Measurements from ENCODE around the gene EARS2. TPM values are rescaled to one million over a fixed set of nuclear protein-coding genes. Genes with fewer than 3 reads are reported as not detected.

EARS2 gene
- total and polyA plus RNA-seq, 9 of the 15 experiments (the other 6 are each of a cell fraction or from before 2014, with no cell fraction given), result 17.6 to 58.6 (median 36.3) TPM

DNA sequence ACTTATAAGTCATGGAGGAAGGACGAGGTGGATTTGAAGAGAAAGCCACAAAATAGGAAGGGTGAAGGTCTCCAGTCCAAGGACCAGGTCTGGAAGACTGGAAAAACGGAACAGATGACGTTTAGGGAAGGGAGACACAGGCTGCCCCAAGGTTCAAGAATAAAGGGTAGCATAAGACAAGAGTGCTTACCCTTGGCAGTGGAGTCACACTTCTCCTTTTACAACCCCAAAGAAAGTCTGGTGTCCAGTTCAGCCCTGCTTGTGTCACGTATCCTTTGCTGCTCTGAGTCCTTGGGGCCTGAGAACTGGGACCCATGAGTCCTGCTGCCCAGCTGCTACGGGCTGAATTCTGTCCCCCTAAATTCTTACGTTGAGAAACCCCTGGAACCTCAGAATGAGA is 33.8 kb downstream of the EARS2 start:
- BruUV-seq (replicated peaks), result no TSS peak
- H3K79me2 ChIP-seq (ENCODE audit: control insufficient read depth, insufficient read depth, low read length), result no peaks in the 10 kb centered on the region
- H3K9ac ChIP-seq (ENCODE audit: insufficient read depth in 1 of 2, low read depth in 2 of 2, low read length in 2 of 2), result no peak overlapping the region
- no peak for FAIRE-seq
- peaks cover 5 to 6% of the 10 kb centered on the region in 2 experiments; a peak in 3 of 5 replicates for H3K4me1 ChIP-seq (replicated peaks in 1 of 2; ENCODE audit: control insufficient read depth in 2 of 2, insufficient read depth in 2 of 2, low read length in 2 of 2)
- CTCF ChIA-PET (ENCODE audit: low intra/inter-chr PET ratio), result no interaction called here
- no peak for DNase-seq (ENCODE audit: extremely low read depth in 1 of 4, low spot score in 3 of 4)
- H2AFZ ChIP-seq (ENCODE audit: low read depth, low read length), result no peak overlapping the region
- H3K4me2 ChIP-seq (ENCODE audit: insufficient read depth, low read length), result no peak overlapping the region
- H3K27me3 ChIP-seq (ENCODE audit: control insufficient read depth in 2 of 2, insufficient read depth in 2 of 2, low read length in 2 of 2), result no peaks in the 10 kb centered on the region
- no peaks in the 10 kb centered on the region for H4K20me1 ChIP-seq (replicated peaks; ENCODE audit: control insufficient read depth, insufficient read depth, low read length)
- H3K36me3 ChIP-seq (ENCODE audit: control insufficient read depth, insufficient read depth, low read length), result peaks cover 72% of the 10 kb centered on the region; the same call in 2 of the 3 replicates
- no peaks in the 10 kb centered on the region for H3K9me1 ChIP-seq (ENCODE audit: control insufficient read depth, insufficient read depth, low read length)
- intact Hi-C loops (cut with micrococcal nuclease) (no loop called here), in situ Hi-C loops (cut with MboI) (no loop called here)
- WGBS (ENCODE audit: insufficient coverage, low coverage, missing lambda C conversion rate), result 96% methylated on average over 6 of the region's 6 CpGs
- POLR2A ChIA-PET, result interaction anchor here (1.1 kb wide), 1 partner anchor 157 kb away, joined by 3 read pairs; no protein-coding TSS in a partner anchor
- H3K4me3 ChIP-seq, result no peak overlapping the region
- H3K9me3 ChIP-seq (replicated peaks; ENCODE audit: control insufficient read depth, insufficient read depth, low read depth, low read length), result no peaks in the 10 kb centered on the region
- H3K27ac ChIP-seq (ENCODE audit: extremely low read depth, low read depth, low read length), result no peak overlapping the region
- no peak for ATAC-seq
- no peak for TF ChIP-seq PCBP2 (IDR thresholded peaks at IDR 0.05; ENCODE audit: low read depth, low read length, poor library complexity, severe bottlenecking)
- no peak for TF ChIP-seq BRD4 (IDR thresholded peaks at IDR 0.05)
- no peak for TF ChIP-seq TGIF2 (CRISPR knock-in tag; IDR thresholded peaks at IDR 0.05)
- no peak for TF ChIP-seq ZNF76 (CRISPR knock-in tag; IDR thresholded peaks at IDR 0.05; ENCODE audit: borderline replicate concordance)
- TF ChIP-seq EWSR1 (IDR thresholded peaks at IDR 0.05; ENCODE audit: borderline replicate concordance, low read depth, partially characterized antibody), result no peak
- TF ChIP-seq, protein P1, sequence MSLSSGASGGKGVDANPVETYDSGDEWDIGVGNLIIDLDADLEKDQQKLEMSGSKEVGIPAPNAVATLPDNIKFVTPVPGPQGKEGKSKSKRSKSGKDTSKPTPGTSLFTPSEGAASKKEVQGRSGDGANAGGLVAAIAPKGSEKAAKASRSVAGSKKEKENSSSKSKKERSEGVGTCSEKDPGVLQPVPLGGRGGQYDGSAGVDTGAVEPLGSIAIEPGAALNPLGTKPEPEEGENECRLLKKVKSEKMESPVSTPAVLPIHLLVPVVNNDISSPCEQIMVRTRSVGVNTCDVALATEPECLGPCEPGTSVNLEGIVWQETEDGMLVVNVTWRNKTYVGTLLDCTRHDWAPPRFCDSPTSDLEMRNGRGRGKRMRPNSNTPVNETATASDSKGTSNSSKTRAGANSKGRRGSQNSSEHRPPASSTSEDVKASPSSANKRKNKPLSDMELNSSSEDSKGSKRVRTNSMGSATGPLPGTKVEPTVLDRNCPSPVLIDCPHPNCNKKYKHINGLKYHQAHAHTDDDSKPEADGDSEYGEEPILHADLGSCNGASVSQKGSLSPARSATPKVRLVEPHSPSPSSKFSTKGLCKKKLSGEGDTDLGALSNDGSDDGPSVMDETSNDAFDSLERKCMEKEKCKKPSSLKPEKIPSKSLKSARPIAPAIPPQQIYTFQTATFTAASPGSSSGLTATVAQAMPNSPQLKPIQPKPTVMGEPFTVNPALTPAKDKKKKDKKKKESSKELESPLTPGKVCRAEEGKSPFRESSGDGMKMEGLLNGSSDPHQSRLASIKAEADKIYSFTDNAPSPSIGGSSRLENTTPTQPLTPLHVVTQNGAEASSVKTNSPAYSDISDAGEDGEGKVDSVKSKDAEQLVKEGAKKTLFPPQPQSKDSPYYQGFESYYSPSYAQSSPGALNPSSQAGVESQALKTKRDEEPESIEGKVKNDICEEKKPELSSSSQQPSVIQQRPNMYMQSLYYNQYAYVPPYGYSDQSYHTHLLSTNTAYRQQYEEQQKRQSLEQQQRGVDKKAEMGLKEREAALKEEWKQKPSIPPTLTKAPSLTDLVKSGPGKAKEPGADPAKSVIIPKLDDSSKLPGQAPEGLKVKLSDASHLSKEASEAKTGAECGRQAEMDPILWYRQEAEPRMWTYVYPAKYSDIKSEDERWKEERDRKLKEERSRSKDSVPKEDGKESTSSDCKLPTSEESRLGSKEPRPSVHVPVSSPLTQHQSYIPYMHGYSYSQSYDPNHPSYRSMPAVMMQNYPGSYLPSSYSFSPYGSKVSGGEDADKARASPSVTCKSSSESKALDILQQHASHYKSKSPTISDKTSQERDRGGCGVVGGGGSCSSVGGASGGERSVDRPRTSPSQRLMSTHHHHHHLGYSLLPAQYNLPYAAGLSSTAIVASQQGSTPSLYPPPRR (CRISPR knock-in tag; IDR thresholded peaks at IDR 0.05; ENCODE audit: borderline replicate concordance), result no peak
- TF ChIP-seq SAFB2 (IDR thresholded peaks at IDR 0.05; ENCODE audit: borderline replicate concordance, low read depth, low read length, severe bottlenecking), result no peak
- TF ChIP-seq, protein P2, sequence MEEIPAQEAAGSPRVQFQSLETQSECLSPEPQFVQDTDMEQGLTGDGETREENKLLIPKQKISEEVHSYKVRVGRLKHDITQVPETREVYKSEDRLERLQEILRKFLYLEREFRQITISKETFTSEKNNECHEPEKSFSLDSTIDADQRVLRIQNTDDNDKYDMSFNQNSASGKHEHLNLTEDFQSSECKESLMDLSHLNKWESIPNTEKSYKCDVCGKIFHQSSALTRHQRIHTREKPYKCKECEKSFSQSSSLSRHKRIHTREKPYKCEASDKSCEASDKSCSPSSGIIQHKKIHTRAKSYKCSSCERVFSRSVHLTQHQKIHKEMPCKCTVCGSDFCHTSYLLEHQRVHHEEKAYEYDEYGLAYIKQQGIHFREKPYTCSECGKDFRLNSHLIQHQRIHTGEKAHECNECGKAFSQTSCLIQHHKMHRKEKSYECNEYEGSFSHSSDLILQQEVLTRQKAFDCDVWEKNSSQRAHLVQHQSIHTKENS (CRISPR knock-in tag; IDR thresholded peaks at IDR 0.05), result no peak
- TF ChIP-seq MEIS2 (IDR thresholded peaks at IDR 0.05; ENCODE audit: partially characterized antibody), result no peak
- TF ChIP-seq JUND (IDR thresholded peaks at IDR 0.05; ENCODE audit: borderline replicate concordance, low read depth, low read length), result no peak
- TF ChIP-seq JUND (tag; IDR thresholded peaks at IDR 0.05; ENCODE audit: borderline replicate concordance, low read depth, low read length), result no peak
- TF ChIP-seq, protein P3, sequence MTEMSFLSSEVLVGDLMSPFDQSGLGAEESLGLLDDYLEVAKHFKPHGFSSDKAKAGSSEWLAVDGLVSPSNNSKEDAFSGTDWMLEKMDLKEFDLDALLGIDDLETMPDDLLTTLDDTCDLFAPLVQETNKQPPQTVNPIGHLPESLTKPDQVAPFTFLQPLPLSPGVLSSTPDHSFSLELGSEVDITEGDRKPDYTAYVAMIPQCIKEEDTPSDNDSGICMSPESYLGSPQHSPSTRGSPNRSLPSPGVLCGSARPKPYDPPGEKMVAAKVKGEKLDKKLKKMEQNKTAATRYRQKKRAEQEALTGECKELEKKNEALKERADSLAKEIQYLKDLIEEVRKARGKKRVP (CRISPR knock-in tag; IDR thresholded peaks at IDR 0.05), result no peak
- no peak for TF ChIP-seq ATF1 (CRISPR knock-in tag; IDR thresholded peaks at IDR 0.05)
- TF ChIP-seq ATF1 (tag; IDR thresholded peaks at IDR 0.05), result no peak
- TF ChIP-seq POLR2AphosphoS5 (IDR thresholded peaks at IDR 0.05; ENCODE audit: control insufficient read depth, insufficient read depth, low read depth, low read length), result no peak
- no peak for TF ChIP-seq ETV6 (IDR thresholded peaks at IDR 0.05; ENCODE audit: borderline replicate concordance in 1 of 2, low read depth in 2 of 2, low read length in 1 of 2)
- TF ChIP-seq ETV6 (CRISPR knock-in tag; IDR thresholded peaks at IDR 0.05; ENCODE audit: borderline replicate concordance), result no peak
